GM19193 (cell line): Measurements from ENCODE around the gene ADCK2.

Source experiments
- POLR2A ChIP-seq: IDR thresholded peaks from 4 replicates; pipeline ENCODE4 v1.6.1; 2011; ENCODE audit not compliant: insufficient read depth, insufficient read length; ENCODE audit errors: extremely low read depth

ADCK2 gene

GRCh38 chr7:140657891-140658290 lies 14.9 kb upstream of the ADCK2 start:
- no peak for TF ChIP-seq POLR2A

GRCh38 chr7:140659856-140660255 lies 12.9 kb upstream of the ADCK2 start:
- no peak for TF ChIP-seq POLR2A

- no peak for TF ChIP-seq POLR2A
Observed at GRCh38 chr7:140661124-140661523, 11.6 kb upstream of the ADCK2 start.

GRCh38 chr7:140667476-140667875 lies 5.3 kb upstream of the ADCK2 start:
- no peak for TF ChIP-seq POLR2A

- TF ChIP-seq POLR2A, result no peak
Observed at GRCh38 chr7:140668641-140669040, 4.1 kb upstream of the ADCK2 start.

- TF ChIP-seq POLR2A, result no peak
Observed at GRCh38 chr7:140669352-140669751, 3.4 kb upstream of the ADCK2 start.

- no peak for TF ChIP-seq POLR2A
Observed at GRCh38 chr7:140670343-140670935, 2.3 kb upstream of the ADCK2 start.

- no peak for TF ChIP-seq POLR2A
Observed at GRCh38 chr7:140671966-140672365, 779 bp upstream of the ADCK2 start.

GRCh38 chr7:140673063-140673773 lies 473 bp downstream of the ADCK2 start:
- TF ChIP-seq POLR2A, result no peak

- no peak for TF ChIP-seq POLR2A
Observed at GRCh38 chr7:140673774-140674155, 1.0 kb downstream of the ADCK2 start.

GRCh38 chr7:140674356-140674800 lies 1.6 kb downstream of the ADCK2 start:
- no peak for TF ChIP-seq POLR2A

GRCh38 chr7:140674899-140675701 lies 2.4 kb downstream of the ADCK2 start:
- TF ChIP-seq POLR2A, result no peak

GRCh38 chr7:140675726-140676125 lies 3.0 kb downstream of the ADCK2 start:
- TF ChIP-seq POLR2A, result no peak

GRCh38 chr7:140676306-140676705 lies 3.6 kb downstream of the ADCK2 start:
- no peak for TF ChIP-seq POLR2A

GRCh38 chr7:140677496-140677895 lies 4.8 kb downstream of the ADCK2 start:
- no peak for TF ChIP-seq POLR2A
